Esophagus muscularis mucosa (tissue), 4 donors: ENCODE measurements around the gene PACSIN3. TPM values are rescaled to one million over a fixed set of nuclear protein-coding genes. Genes with fewer than 3 reads are reported as not detected.
A peak's percentile ranks its signal among the peaks of the same experiment; 100 is the strongest.

Experiments used
- DNase-seq: peaks from one replicate; pipeline ENCODE4 v3.0.0-alpha.2; 2017; ENCODE audit errors: extremely low spot score
- H3K27ac ChIP-seq, 4 donors: fragments of 200-600 bp; sonication (generic); replicated peaks in 1 of 4; 1 replicate in 3 of 4; 2 replicates in 1 of 4; pipeline ENCODE4 v1.5.1; 2016 to 2019; ENCODE audit warnings: mild to moderate bottlenecking in 1 of 4
- H3K27me3 ChIP-seq, 4 donors: fragments of 200-600 bp; sonication (generic); one replicate each; pipeline versions ENCODE4 v1.5.1 to v1.6.0; 2016 to 2019
- H3K36me3 ChIP-seq, 4 donors: fragments of 200-600 bp; sonication (generic); one replicate each; pipeline ENCODE4 v1.5.1; 2016 to 2019
- H3K4me1 ChIP-seq, 4 donors: fragments of 200-600 bp; sonication (generic); one replicate each; pipeline ENCODE4 v1.5.1; 2016 to 2019
- H3K4me3 ChIP-seq, 4 donors: fragments of 200-600 bp; sonication (generic); 1 replicate in 2 of 4; 2 replicates in 2 of 4; pipeline ENCODE4 v1.5.1; 2016 to 2019; ENCODE audit warnings: mild to moderate bottlenecking in 4 of 4, moderate library complexity in 1 of 4
- H3K9me3 ChIP-seq, 4 donors: fragments of 200-600 bp; sonication (generic); 1 replicate in 3 of 4; 2 replicates in 1 of 4; pipeline ENCODE4 v1.5.1; 2016 to 2019
- EP300 ChIP-seq: sonication (generic); formaldehyde crosslinking; IDR thresholded peaks from one replicate; pipeline ENCODE4 v1.6.1; 2017; ENCODE audit warnings: antibody characterized with exemption
- POLR2A ChIP-seq: fragments of 450-650 bp; IDR thresholded peaks from one replicate; pipeline ENCODE4 v1.6.1; 2017; ENCODE audit warnings: antibody characterized with exemption, moderate library complexity, mild to moderate bottlenecking, low read depth
- POLR2AphosphoS5 ChIP-seq, 2 donors: sonication (generic); formaldehyde crosslinking; IDR thresholded peaks; one replicate each; pipeline ENCODE4 v1.6.1; 2017; ENCODE audit warnings: antibody characterized with exemption in 2 of 2
- WGBS: methylation state at CpG from one replicate; pipeline ENCODE4 v1.1.5; 2018; 5-methylcytosine and 5-hydroxymethylcytosine counted together
- intact Hi-C: fragments of 100-400 bp; cut with DNase I; formaldehyde crosslinking; loops from one replicate; pipeline ENCODE4 v1.15.1; 2023
- total RNA-seq, 4 donors: library from RNA; depleted of rRNA; stranded (reverse); fragments of >200 nt; gene quantifications; one replicate each; pipeline versions ENCODE4 v1.1.0 to v1.2.1, GENCODE V29; 2016
- TF ChIP-seq, protein P1 (sequence below), 3 experiments: fragments of 200-600 bp in 2 of 3; fragments of 450-650 bp in 1 of 3; sonication (generic) in 2 of 3; IDR thresholded peaks; one replicate each; pipeline ENCODE4 v1.5.1; 2017 to 2019; ENCODE audit warnings: antibody characterized with exemption in 3 of 3, mild to moderate bottlenecking in 2 of 3, moderate library complexity in 1 of 3

Gene PACSIN3
- total RNA-seq, 4 donors from 2014 or later, result 43.6 to 89.9 (median 56.0) TPM

DNA sequence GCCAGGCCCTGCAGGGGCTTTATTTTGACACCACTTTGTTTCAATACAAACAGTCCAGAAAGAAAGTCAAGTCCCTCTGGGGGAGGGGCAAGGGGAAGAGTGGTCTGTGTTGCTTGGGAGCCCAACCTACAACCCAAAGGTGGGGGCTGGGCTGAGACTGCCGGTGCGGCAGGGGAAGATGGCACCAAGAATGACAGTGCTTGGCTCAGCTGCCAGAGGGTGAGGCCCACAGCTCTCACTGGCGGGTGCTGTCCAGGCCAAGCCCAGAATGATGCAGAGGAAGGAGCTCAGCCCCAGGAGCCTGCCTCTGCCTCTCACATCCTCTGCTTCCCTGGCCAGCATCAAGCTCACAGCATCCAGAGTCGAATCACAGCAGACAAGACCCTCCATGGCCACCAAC, 21.9 kb downstream of the PACSIN3 start:
- peaks cover 53 to 77% (median 67%) of the 10 kb centered on the region in 4 donors for H3K36me3 ChIP-seq

DNA sequence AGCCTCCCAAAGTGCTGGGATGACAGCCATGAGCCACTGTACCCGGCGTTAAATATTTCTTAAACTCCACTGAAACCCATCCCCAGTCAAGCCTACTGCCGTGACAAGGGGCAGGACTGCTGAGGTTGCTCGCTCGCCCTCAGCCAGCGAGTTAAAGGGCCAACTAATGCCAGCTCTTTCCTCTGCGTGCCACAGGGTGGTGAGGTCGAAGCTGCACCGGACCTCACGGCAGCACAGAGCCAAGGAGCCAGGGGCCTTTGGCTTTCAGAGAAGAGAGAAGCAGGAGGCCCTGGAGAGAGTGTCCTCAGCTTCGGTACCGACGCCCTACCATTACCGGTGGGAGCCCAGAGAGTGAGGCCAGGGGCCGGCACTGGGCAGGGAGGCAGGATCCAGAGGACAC, 22.3 kb downstream of the PACSIN3 start:
- WGBS, result 82% methylated on average over 15 of the region's 15 CpGs
- no peaks in the 10 kb centered on the region for H3K27me3 ChIP-seq
- H3K36me3 ChIP-seq, result peaks cover 53 to 75% (median 64%) of the 10 kb centered on the region in 4 donors
- TF ChIP-seq POLR2AphosphoS5 (IDR thresholded peaks at IDR 0.05) (no peak), POLR2A (no peak), EP300 (no peak)
- TF ChIP-seq, protein P1, sequence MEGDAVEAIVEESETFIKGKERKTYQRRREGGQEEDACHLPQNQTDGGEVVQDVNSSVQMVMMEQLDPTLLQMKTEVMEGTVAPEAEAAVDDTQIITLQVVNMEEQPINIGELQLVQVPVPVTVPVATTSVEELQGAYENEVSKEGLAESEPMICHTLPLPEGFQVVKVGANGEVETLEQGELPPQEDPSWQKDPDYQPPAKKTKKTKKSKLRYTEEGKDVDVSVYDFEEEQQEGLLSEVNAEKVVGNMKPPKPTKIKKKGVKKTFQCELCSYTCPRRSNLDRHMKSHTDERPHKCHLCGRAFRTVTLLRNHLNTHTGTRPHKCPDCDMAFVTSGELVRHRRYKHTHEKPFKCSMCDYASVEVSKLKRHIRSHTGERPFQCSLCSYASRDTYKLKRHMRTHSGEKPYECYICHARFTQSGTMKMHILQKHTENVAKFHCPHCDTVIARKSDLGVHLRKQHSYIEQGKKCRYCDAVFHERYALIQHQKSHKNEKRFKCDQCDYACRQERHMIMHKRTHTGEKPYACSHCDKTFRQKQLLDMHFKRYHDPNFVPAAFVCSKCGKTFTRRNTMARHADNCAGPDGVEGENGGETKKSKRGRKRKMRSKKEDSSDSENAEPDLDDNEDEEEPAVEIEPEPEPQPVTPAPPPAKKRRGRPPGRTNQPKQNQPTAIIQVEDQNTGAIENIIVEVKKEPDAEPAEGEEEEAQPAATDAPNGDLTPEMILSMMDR (IDR thresholded peaks at IDR 0.05), result no peak
- no peak overlapping the region for H3K27ac ChIP-seq
- intact Hi-C loops, result no loop called here
- no peaks in the 10 kb centered on the region for H3K9me3 ChIP-seq
- DNase-seq, result no peak
- no peak overlapping the region for H3K4me3 ChIP-seq
- H3K4me1 ChIP-seq, result peaks cover 12 to 26% (median 23%) of the 10 kb centered on the region in 4 donors

More for the DNA sequence above, 21.9 kb downstream of the PACSIN3 start:
- Histone ChIP-seq H3K27me3 (no peaks in the 10 kb centered on the region), H3K27ac (no peak overlapping the region), H3K9me3 (no peaks in the 10 kb centered on the region), H3K4me3 (no peak overlapping the region), H3K4me1 (peaks cover 12 to 26% (median 23%) of the 10 kb centered on the region in 4 donors)
- no peak for DNase-seq
- intact Hi-C loops, result no loop called here
- WGBS, result 66% methylated on average over 4 of the region's 4 CpGs
- TF ChIP-seq, protein P1 (IDR thresholded peaks at IDR 0.05), result no peak
- TF ChIP-seq EP300 (no peak), POLR2AphosphoS5 (IDR thresholded peaks at IDR 0.05) (no peak), POLR2A (no peak)

DNA sequence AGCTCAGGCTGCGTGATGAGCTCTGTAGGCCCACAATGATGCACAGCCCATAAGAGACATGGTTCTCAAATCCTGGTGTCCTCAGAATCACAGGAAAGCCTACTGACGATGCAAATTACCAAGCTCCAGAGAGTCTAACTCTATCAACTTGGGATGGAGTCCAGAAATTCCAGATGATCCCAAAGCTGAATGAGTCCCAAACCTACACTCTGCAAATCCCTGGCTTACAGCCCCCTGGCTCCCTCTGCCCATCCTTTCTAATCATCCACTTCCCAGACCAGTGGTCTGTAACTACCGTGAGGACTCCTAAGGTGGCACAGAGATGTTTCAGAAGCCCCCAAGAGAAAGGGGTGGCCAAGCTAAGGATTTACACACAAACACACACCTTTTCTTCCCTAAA, 23.0 kb downstream of the PACSIN3 start:
- no peak for TF ChIP-seq POLR2A
- TF ChIP-seq, protein P1 (IDR thresholded peaks at IDR 0.05), result no peak
- no peak for TF ChIP-seq EP300
- no peak for TF ChIP-seq POLR2AphosphoS5 (IDR thresholded peaks at IDR 0.05)
- Histone ChIP-seq H3K36me3 (peaks cover 48 to 75% (median 57%) of the 10 kb centered on the region in 4 donors), H3K4me3 (no peak overlapping the region), H3K27me3 (no peaks in the 10 kb centered on the region), H3K9me3 (no peaks in the 10 kb centered on the region), H3K4me1 (peaks cover 12 to 26% (median 23%) of the 10 kb centered on the region in 4 donors), H3K27ac (no peak overlapping the region)
- intact Hi-C loops, result no loop called here
- 34% methylated on average over 3 of the region's 3 CpGs for WGBS
- no peak for DNase-seq

DNA sequence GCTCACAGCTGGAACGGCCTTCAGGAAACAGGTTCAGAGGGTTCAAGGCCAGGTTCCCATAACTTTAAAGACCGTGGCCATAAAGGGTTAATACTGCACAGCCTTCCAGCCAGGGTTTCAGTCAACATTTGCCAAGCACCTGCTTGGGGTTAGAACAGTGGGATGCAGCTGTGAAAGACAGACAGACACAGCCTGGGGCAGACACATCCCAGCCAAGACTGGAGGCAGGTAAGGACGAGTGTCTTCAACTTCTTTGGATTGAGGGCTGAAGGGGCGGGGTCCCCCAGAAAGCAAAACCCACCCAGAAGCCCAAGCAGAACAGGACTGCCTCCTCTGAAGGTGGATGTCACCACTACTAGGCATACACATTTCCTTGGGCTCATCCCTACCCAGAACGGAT, 23.8 kb downstream of the PACSIN3 start:
- intact Hi-C loops, result no loop called here
- no peak for DNase-seq
- Histone ChIP-seq H3K27ac (peak overlapping the region in 1 of 4 donors; percentile 19), H3K4me1 (peaks cover 12 to 26% (median 23%) of the 10 kb centered on the region in 4 donors), H3K9me3 (no peaks in the 10 kb centered on the region), H3K27me3 (no peaks in the 10 kb centered on the region), H3K4me3 (no peak overlapping the region), H3K36me3 (peaks cover 40 to 75% (median 54%) of the 10 kb centered on the region in 4 donors)
- TF ChIP-seq POLR2AphosphoS5 (IDR thresholded peaks at IDR 0.05) (no peak), EP300 (no peak), POLR2A (no peak)
- TF ChIP-seq, protein P1 (IDR thresholded peaks at IDR 0.05), result no peak
- WGBS, result 58% methylated on average over 5 of the region's 5 CpGs

DNA sequence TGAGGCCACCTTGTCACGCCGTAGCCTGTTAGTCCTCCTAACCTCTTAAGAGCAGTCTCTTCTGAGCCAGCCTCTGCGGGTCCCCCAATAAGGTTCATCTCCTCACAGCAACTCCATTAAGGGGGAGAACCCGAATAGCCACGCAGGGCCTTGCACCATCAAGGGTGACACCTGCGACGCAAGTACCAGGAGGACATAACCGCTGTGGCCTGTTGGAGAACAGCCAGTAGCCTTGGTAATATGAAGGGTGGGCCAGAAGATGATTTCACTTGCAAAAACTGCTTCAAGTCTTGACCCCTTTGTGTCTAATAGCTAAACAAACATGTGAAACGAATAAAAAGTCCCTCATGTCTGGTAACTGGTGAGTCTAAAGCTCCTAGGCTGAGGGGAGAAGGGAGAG, 24.3 kb downstream of the PACSIN3 start:
- H3K4me1 ChIP-seq, result peaks cover 12 to 26% (median 23%) of the 10 kb centered on the region in 4 donors
- peaks cover 35 to 75% (median 52%) of the 10 kb centered on the region in 4 donors for H3K36me3 ChIP-seq
- WGBS, result 61% methylated on average over 9 of the region's 9 CpGs
- H3K27me3 ChIP-seq, result no peaks in the 10 kb centered on the region
- intact Hi-C loops, result no loop called here
- no peak overlapping the region for H3K4me3 ChIP-seq
- no peak for DNase-seq
- H3K27ac ChIP-seq, result peak overlapping the region in 3 of 4 donors; percentile 11 to 33 (median 19)
- no peak for TF ChIP-seq EP300
- no peak for TF ChIP-seq POLR2A
- TF ChIP-seq POLR2AphosphoS5 (IDR thresholded peaks at IDR 0.05), result no peak
- TF ChIP-seq, protein P1 (IDR thresholded peaks at IDR 0.05), result no peak
- H3K9me3 ChIP-seq, result no peaks in the 10 kb centered on the region
